ELR (cell line): ENCODE data around the gene CHIA.
"Not testable (repeated sequence)": the region's sequence is repeated elsewhere in the genome, so short reads cannot be mapped to it uniquely, and the experiment has no call there.

Source experiments
- DNase-seq: peaks from one replicate; pipeline ENCODE4 v3.0.0-alpha.2; 2015; ENCODE audit warnings: low read depth

The CHIA gene

GRCh38 chr1:111285879-111286278, 4.8 kb upstream of the CHIA start:
- no peak for DNase-seq

GRCh38 chr1:111286912-111287311, 3.7 kb upstream of the CHIA start:
- no peak for DNase-seq

DNA sequence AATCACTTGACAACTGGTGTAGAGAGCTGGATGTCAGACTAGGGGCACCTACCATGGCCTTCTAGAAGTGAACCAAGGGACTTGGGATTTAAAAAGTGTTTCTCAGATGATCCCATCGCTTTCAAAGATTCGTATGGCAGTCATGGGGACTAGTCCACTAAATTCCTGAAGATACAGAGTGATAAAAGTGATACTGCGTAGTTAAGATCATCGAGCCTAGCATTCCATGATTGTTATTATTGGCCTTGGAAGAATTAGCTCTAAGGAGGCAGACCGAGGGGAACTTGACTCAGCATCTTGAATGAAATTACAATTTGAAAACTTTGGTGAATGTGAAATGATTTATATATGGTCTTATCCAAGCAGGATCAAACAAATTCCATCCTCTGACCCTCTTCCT, 1.3 kb upstream of the CHIA start:
- DNase-seq = no peak

DNA sequence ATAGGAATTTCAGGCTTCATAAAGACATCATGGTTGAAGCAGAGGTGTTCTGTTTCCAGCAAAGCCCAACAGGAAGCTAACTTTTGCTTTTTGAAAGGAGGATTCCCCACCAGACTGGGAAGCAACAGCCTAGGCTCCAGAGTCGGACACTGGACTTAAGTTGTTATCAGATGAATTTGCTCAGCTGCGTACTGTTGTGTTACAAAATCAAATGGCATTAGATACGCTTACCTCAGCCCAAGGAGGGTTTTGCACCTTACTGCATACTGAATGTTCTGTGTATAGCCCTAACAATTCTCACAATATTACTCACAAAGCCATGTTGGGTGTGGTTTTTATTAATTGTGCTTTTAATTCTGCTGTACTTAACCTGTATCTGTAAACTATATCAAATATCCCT, 547 bp upstream of the CHIA start:
- no peak for DNase-seq

- no peak for DNase-seq
Measured at GRCh38 chr1:111294390-111294789, 3.7 kb downstream of the CHIA start.

GRCh38 chr1:111302374-111302773, 11.7 kb downstream of the CHIA start:
- no peak for DNase-seq

DNA sequence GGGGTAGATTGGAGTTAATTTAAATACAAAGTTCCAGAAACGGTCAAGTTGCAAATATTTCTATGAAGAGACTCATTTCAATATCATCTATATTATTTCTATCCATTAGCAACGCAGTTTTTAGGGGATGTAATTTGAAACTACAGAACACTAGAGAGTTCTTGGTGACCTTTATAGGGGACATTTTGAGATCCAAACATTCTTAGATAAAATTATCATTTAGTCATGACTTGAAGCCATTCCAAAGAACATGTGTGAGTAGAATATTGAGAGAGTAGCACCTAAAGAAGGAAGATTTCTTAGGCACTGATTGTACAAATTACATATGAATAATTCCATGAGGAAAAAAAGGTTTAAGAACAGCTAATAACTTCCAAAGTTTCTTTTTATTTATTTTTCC, 19.0 kb downstream of the CHIA start:
- no peak for DNase-seq

- DNase-seq = no peak
Measured at GRCh38 chr1:111318523-111318922, 27.9 kb downstream of the CHIA start.

- no peak for DNase-seq
Measured at GRCh38 chr1:111320066-111320879, 29.6 kb downstream of the CHIA start.

GRCh38 chr1:111323231-111323630, 32.6 kb downstream of the CHIA start:
- DNase-seq = no peak

GRCh38 chr1:111332190-111332589, 41.5 kb downstream of the CHIA start:
- DNase-seq = no peak

DNA sequence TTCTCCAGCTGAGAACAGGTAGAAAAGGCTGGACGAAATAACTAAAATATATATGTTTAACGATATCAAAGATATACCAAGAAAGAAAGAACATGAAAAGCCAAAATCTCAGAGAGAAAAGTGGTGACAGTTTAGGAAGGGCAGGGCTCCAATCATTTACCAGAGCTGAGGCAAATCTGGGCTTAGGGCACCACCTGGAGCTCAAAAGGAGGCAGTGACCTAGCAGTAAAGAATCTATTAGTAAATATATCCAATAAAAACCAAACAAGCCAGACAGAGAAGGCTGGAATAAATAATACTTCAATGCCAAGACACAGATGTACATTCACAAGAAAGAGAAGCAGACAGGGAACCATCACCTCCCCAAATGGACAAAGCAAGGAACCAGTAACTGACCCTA, 43.5 kb downstream of the CHIA start:
- DNase-seq = peak; percentile 62

DNA sequence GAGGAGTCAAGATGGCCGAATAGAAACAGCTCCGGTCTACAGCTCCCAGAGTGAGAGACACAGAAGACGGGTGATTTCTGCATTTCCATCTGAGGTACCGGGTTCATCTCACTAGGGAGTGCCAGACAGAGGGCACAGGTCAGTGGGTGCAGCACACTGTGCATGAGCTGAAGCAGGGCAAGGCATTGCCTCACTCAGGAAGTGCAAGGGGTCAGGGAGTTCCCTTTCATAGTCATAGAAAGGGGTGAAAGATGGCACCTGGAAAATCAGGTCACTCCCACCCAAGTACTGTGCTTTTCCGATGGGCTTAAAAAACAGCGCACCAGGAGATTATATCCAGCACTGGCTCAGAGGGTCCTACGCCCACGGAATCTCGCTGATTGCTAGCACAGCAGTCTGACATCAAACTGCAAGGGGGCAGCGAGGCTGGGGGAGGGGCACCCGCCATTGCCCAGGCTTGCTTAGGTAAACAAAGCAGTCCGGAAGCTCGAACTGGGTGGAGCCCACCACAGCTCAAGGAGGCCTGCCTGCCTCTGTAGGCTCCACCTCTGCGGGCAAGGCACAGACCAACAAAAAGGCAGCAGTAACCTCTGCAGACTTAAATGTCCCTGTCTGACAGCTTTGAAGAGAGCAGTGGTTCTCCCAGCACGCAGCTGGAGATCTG, 44.7 kb downstream of the CHIA start:
- not testable (repeated sequence) for DNase-seq

DNA sequence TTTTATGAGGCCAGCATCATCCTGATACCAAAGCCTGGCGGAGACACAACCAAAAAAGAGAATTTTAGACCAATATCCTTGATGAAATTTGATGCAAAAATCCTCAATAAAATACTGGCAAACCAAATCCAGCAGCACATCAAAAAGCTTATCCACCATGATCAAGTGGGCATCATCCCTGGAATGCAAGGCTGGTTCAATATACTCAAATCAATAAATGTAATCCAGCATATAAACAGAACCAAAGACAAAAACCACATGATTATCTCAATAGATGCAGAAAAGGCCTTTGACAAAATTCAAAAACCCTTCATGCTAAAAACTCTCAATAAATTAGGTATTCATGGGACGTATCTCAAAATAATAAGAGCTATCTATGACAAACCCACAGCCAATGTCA, 48.2 kb downstream of the CHIA start:
- DNase-seq = not testable (repeated sequence)

GRCh38 chr1:111346089-111346885, 55.6 kb downstream of the CHIA start:
- DNase-seq = peak; percentile 75

DNA sequence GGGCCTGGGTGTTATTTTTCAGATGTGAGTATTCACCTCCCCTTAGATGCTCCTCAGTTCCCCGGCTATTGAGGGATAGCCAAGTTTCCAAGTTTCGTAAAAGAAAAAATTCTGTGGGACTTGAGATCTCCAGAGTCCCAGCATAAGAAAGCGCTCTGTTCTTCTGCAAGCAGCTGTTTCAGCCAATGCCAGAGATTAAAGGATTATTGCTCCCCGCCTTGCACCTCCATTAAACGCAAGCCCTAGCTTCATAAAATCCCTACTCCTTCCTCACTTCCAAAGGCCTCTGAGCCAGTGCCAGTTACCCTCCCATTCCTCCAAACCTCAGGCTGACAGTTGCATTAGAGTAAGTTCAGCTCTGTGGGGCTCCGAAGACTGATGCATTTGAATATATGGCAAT, 56.4 kb downstream of the CHIA start:
- DNase-seq = no peak

GRCh38 chr1:111351700-111352099, 61.0 kb downstream of the CHIA start:
- DNase-seq = no peak

- DNase-seq = no peak
Measured at GRCh38 chr1:111354584-111354983, 63.9 kb downstream of the CHIA start.

DNA sequence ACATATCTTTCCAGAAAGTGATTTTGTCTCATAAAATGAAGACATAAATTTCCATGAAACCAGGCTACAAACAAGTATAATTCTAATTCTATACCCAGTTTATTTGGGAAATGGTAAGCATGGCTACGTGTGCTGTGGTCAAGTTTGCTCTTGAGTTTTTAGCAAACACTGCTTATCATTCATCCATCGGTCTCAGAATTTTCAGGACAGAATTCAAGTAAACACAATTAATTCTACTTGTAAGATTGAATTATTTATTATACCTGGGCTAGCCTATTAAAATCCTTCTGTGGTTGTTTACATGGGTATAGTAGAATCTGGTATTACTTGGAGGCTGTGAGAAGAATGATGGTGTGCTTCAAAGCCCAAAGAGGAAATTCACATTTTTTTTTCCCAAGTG, 68.3 kb downstream of the CHIA start:
- no peak for DNase-seq

- no peak for DNase-seq
Measured at GRCh38 chr1:111359376-111359775, 68.7 kb downstream of the CHIA start.

DNA sequence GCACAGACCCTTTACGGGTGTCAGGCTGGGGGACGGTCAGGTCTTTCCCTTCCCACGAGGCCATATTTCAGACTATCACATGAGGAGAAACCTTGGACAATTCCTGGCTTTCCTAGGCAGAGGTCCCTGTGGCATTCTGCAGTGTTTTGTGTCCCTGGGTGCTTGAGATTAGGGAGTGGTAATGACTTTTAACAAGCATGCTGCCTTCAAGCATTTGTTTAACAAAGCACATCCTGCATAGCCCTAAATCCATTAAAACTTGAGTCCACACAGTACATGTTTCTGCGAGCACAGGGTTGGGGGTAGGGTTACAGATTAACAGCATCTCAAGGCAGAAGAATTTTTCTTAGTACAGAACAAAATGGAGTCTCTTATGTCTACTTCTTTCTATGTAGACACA, 69.6 kb downstream of the CHIA start:
- not testable (repeated sequence) for DNase-seq

- DNase-seq = no peak
Measured at GRCh38 chr1:111361761-111362160, 71.1 kb downstream of the CHIA start.

DNA sequence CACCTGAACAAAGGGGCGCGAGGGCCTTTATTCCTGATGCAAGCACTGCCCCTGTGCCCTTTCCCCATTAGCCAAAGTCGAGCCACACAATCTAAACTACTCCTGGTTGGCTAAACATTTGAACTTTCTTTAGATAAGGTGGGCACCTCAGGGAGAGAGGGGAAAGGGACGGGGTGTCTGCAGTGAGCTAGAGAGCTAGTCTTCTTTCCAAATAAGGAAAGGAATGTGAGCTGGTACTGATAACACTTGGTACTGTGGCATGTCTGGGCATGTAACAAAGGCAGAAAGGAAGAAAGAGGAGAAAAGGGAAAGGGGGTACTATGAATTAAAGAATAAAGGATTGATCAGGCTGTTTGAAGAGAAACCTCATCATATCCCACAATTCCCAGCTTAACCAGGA, 74.0 kb downstream of the CHIA start:
- no peak for DNase-seq
